Pancreas (tissue), 10 donors: Measurements from ENCODE around the gene METTL22. TPM values are rescaled to one million over a fixed set of nuclear protein-coding genes. Genes with fewer than 3 reads are reported as not detected.

Experiments
- ATAC-seq, 4 donors: fragments of 200-7000 bp; cut with Tn5 transposase; one replicate each; pipeline versions ENCODE4 v1.8.0 to v1.9.1; 2020; ENCODE audit warnings: mild to moderate bottlenecking in 4 of 4, moderate library complexity in 4 of 4
- DNase-seq, 6 donors: peaks; one replicate each; pipeline ENCODE4 v3.0.0-alpha.2; 2020
- FAIRE-seq: peaks from 2 replicates; lab custom pipeline; 2012; peaks lifted over from hg19 to GRCh38; lab: Jason Lieb, UNC
- H3K27ac ChIP-seq, 4 donors: fragments of 200-600 bp; sonication (generic); 1 replicate in 3 of 4; 2 replicates in 1 of 4; pipeline versions ENCODE4 v1.5.0 to v1.8.0; 2020
- H3K27me3 ChIP-seq, 4 donors: fragments of 200-600 bp; one replicate each; pipeline ENCODE4 v1.8.0; 2021
- H3K36me3 ChIP-seq, 3 donors: fragments of 200-600 bp; sonication (generic) in 1 of 3; one replicate each; pipeline versions ENCODE4 v1.5.0 to v1.8.0; 2020 to 2021
- H3K4me1 ChIP-seq, 3 donors: fragments of 200-600 bp; one replicate each; pipeline ENCODE4 v1.8.0; 2021
- H3K4me3 ChIP-seq, 4 donors: fragments of 200-600 bp; sonication (generic) in 2 of 4; one replicate each; pipeline versions ENCODE4 v1.5.0 to v1.8.0; 2020 to 2021
- H3K9me3 ChIP-seq, 4 donors: fragments of 200-600 bp; one replicate each; pipeline ENCODE4 v1.8.0; 2021
- CTCF ChIP-seq, 4 donors: fragments of 200-600 bp; sonication (generic) in 3 of 4; IDR thresholded peaks; one replicate each; pipeline versions ENCODE4 v1.5.0 to v1.8.0; 2021; ENCODE audit warnings: antibody characterized with exemption in 4 of 4
- WGBS, 2 donors: extraction: QIAGEN DNeasy Blood & Tissue Kit; methylation state at CpG; one replicate each; pipeline ENCODE4 v1.1.7; 2013; 5-methylcytosine and 5-hydroxymethylcytosine counted together
- intact Hi-C, 3 donors: fragments of 100-400 bp; cut with DNase I; formaldehyde crosslinking; loops; one replicate each; pipeline versions ENCODE4 v1.11.1 to v1.14.2; 2022
- polyA plus RNA-seq, 2 donors: library from polyadenylated mRNA; stranded (reverse); fragments of 200-250 nt; gene quantifications; one replicate each; pipeline ENCODE4 v1.2.3, GENCODE V29; 2013
- total RNA-seq, 6 donors: library from RNA; stranded (reverse); fragmentation: NEBNext Ultra II Directional in 4 of 6; extraction: Animal tissue kit (Norgen Biotek cat#: 25700) in 4 of 6; gene quantifications; one replicate each; pipeline versions ENCODE4 v1.2.1 to v1.2.4, GENCODE V29; 2021 to 2023
- donor health status: healthy with polysubstance abuse.
- donor health status: DM: no; HTN: no; CAD: no; lungs with moderate emphysema.
- donor health status: DM: no; HTN: no; CAD: no.
- donor health status: control.
- donor health status: control.
- donor health status: Bipolar disorder and iron deficiency.
- donor health status: DM: yes; HTN: yes; CAD: no.
- donor health status: DM: no; HTN: no; CAD: no.
- donor health status: DM: no; HTN: no; CAD: no.
- donor health status: DM: yes; HTN: yes; CAD: no.

Gene METTL22
- total and polyA plus RNA-seq, 8 donors = 9.7 to 38.9 (median 16.2) TPM

- TF ChIP-seq CTCF (IDR thresholded peaks at IDR 0.05) = no peak
- H3K36me3 ChIP-seq = no peaks in the 10 kb centered on the region
- no peak overlapping the region for H3K27ac ChIP-seq
- 63% methylated on average over 11 of the region's 11 CpGs for WGBS, 2 donors
- no peak for FAIRE-seq
- no peaks in the 10 kb centered on the region for H3K4me1 ChIP-seq
- H3K27me3 ChIP-seq = no peaks in the 10 kb centered on the region
- intact Hi-C loops = no loop called here
- DNase-seq = no peak
- H3K4me3 ChIP-seq = no peak overlapping the region
- no peaks in the 10 kb centered on the region for H3K9me3 ChIP-seq
- no peak for ATAC-seq
Measured at GRCh38 chr16:8600144-8600775, 21.2 kb upstream of the METTL22 start.

GRCh38 chr16:8605554-8605953 is 15.9 kb upstream of the METTL22 start:
- ATAC-seq = no peak
- no peak for DNase-seq
- no peaks in the 10 kb centered on the region for H3K4me1 ChIP-seq
- H3K27ac ChIP-seq = no peak overlapping the region
- H3K36me3 ChIP-seq = no peaks in the 10 kb centered on the region
- no peak for FAIRE-seq
- intact Hi-C loops = no loop called here
- H3K9me3 ChIP-seq = no peaks in the 10 kb centered on the region
- no peak for TF ChIP-seq CTCF (IDR thresholded peaks at IDR 0.05)
- H3K27me3 ChIP-seq = no peaks in the 10 kb centered on the region
- H3K4me3 ChIP-seq = no peak overlapping the region

DNA sequence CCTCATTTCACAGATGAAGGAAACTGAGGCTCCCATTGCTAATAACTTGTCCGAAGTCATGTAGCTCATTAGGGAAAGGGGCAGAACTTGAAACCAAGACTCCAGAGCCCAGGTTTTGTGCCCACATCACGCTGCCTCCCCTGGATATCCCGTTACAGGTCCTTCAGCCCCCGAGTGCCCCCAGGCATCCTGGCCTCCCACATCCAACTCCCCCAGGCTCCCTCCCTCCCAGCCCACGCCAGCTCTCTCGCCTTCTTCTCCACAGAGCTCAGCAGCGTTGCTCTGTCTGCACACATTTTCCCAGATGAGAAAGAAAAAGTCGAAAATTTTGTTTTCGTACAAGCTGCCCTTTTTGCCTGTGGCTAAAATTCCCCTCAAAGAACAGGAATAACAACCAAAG is 14.3 kb upstream of the METTL22 start:
- WGBS, 2 donors = 56 to 62% methylated on average over 9 of the region's 9 CpGs
- no peaks in the 10 kb centered on the region for H3K4me1 ChIP-seq
- ATAC-seq (no peak), DNase-seq (no peak), FAIRE-seq (no peak)
- H3K27me3 ChIP-seq = no peaks in the 10 kb centered on the region
- H3K4me3 ChIP-seq = no peak overlapping the region
- no peaks in the 10 kb centered on the region for H3K9me3 ChIP-seq
- intact Hi-C loops = no loop called here
- no peak for TF ChIP-seq CTCF (IDR thresholded peaks at IDR 0.05)
- no peak overlapping the region for H3K27ac ChIP-seq
- H3K36me3 ChIP-seq = no peaks in the 10 kb centered on the region

- FAIRE-seq (no peak), ATAC-seq (no peak), DNase-seq (no peak)
- Histone ChIP-seq H3K27me3 (no peaks in the 10 kb centered on the region), H3K27ac (no peak overlapping the region), H3K4me1 (no peaks in the 10 kb centered on the region), H3K4me3 (no peak overlapping the region), H3K9me3 (no peaks in the 10 kb centered on the region), H3K36me3 (no peaks in the 10 kb centered on the region)
- intact Hi-C loops = loop anchor here in 1 of 3 donors (10.0 kb wide), 1 partner anchor 46 kb away; no protein-coding TSS in a partner anchor
- TF ChIP-seq CTCF (IDR thresholded peaks at IDR 0.05) = no peak
- whole genome bisulfite sequencing, 2 donors = 67 to 76% methylated on average over 4 of the region's 4 CpGs
Measured at GRCh38 chr16:8611122-8611521, 10.4 kb upstream of the METTL22 start.

GRCh38 chr16:8611886-8612600 is 9.5 kb upstream of the METTL22 start:
- no peak overlapping the region for H3K4me3 ChIP-seq
- WGBS, 2 donors = 86 to 93% methylated on average over 1 of the region's 1 CpG
- no peak for DNase-seq
- H3K27ac ChIP-seq = no peak overlapping the region
- FAIRE-seq = no peak
- H3K4me1 ChIP-seq = no peaks in the 10 kb centered on the region
- no peaks in the 10 kb centered on the region for H3K9me3 ChIP-seq
- intact Hi-C loops = loop anchor here in 1 of 3 donors (10.0 kb wide), 1 partner anchor 47 kb away; no protein-coding TSS in a partner anchor
- H3K36me3 ChIP-seq = no peaks in the 10 kb centered on the region
- no peak for ATAC-seq
- H3K27me3 ChIP-seq = no peaks in the 10 kb centered on the region
- TF ChIP-seq CTCF (IDR thresholded peaks at IDR 0.05) = no peak
